ENCODE results near the gene TRIM46.

Gene TRIM46

DNA sequence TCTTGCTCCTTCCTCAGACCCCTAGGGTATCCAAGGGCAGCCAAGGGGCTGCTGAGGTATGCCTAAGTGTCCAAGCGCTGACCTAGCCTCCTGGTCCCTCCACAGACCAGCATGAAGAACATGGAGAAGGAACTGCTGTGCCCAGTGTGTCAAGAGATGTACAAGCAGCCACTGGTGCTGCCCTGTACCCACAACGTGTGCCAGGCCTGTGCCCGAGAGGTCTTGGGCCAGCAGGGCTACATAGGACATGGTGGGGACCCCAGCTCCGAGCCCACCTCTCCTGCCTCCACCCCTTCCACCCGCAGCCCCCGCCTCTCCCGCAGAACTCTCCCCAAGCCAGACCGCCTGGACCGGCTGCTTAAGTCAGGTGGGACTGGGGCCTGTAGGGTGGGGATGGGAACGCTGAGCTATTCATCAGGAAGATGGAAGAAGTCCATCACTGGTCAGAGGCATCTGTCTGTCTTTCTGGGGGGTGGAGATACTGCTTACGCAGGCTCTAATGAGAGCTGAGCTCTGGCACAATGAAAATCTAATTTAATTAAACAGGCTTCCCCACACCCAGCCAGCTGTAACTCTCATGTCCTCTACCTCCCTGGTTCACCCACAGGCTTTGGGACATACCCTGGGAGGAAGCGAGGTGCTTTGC is 1.8 kb downstream of the TRIM46 start:
- FAIRE-seq (no peak), DNase-seq (ENCODE audit: insufficient read length, low spot score) (no peak)
- no peak for TF ChIP-seq POLR2A (IDR thresholded peaks at IDR 0.05; ENCODE audit: low read depth, low read length)

DNA sequence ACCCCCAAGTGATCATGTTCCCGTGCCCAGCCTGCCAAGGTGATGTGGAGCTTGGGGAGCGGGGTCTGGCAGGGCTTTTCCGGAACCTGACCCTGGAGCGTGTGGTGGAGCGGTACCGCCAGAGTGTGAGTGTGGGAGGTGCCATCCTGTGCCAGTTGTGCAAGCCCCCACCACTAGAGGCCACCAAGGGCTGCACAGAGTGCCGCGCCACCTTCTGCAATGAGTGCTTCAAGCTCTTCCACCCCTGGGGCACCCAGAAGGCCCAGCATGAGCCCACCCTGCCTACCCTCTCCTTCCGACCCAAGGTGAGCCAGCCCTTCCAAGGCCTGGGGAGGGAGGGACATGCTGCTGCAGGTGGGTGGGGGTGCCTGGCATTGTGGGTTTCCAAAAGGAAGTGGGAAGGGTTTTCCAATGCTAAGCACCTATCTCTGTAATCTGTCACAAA is 2.3 kb downstream of the TRIM46 start:
- DNase-seq (ENCODE audit: insufficient read length, low spot score): no peak
- no peak for FAIRE-seq
- TF ChIP-seq POLR2A (IDR thresholded peaks at IDR 0.05; ENCODE audit: low read depth, low read length): no peak

DNA sequence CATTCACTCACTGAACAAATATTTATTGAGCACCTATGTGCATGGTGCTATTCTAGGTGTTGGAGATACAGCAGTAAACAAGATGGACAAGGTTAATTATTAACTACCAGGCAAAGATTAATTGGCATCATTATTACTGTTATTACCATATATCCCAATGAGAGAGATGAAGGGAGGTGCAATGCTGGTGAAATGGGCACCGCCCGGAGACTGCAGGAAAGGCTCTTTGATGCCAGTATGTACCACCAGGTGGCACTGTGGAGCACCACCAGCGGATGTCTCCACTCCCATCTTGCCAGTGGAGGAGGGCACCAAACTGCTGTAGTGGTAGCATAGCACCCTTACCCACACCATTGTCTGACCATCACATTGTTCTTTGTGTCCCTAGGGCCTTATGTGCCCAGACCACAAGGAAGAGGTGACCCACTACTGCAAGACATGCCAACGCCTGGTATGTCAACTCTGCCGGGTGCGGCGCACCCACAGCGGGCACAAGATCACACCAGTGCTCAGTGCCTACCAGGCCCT is 3.0 kb downstream of the TRIM46 start:
- DNase-seq (ENCODE audit: insufficient read length, low spot score): peak; percentile 95
- TF ChIP-seq POLR2A (IDR thresholded peaks at IDR 0.05; ENCODE audit: low read depth, low read length): peak; percentile 45; the same call in 1 of the 2 replicates
- peak; percentile 36 for FAIRE-seq

DNA sequence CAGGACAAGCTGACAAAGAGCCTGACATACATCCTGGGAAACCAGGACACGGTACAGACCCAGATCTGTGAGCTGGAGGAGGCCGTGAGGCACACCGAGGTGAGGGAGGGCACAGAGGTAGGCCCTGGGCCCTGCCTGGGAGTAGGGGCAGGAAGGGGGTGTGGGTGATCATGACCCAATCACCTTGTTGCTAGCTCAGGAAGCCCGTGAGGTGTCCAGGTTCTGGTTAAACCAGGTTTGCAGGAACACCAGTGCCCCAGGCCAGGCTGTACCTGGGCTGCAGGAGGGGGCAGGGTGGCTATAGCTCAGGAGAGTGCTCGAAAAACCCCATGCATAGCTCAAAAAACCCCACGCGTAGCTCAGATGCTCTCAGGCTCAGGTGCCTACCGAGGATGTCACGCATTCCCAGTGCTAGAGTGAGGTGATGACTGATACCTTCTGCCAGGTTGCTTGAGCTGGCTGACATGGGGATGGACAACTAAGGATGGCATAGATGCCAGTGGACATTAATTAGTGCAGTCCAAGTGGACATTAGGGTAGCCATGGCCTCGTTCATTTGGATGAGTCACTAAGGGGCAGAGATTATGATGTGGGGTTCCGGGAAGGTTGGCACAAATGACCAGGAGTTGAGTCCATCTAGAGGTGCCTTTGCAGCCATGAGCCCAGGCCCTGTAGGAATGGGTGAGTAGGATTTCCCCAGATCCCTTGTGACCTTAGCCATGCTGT is 3.7 kb downstream of the TRIM46 start:
- FAIRE-seq (no peak), DNase-seq (ENCODE audit: insufficient read length, low spot score) (no peak)
- no peak for TF ChIP-seq POLR2A (IDR thresholded peaks at IDR 0.05; ENCODE audit: low read depth, low read length)

DNA sequence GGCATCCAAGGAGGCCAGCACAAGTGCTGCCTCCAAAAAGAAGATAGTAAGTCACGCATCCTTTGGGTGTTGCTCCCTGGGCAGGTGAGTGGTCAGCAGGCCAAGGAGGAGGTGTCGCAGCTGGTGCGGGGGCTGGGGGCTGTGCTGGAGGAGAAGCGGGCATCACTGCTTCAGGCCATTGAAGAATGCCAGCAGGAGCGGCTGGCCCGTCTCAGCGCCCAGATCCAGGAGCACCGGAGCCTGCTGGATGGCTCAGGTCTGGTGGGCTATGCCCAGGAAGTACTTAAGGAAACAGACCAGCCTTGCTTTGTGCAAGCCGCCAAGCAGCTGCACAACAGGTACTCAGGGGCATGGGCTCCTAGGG is 4.3 kb downstream of the TRIM46 start:
- FAIRE-seq (no peak), DNase-seq (ENCODE audit: insufficient read length, low spot score) (no peak)
- no peak for TF ChIP-seq POLR2A (IDR thresholded peaks at IDR 0.05; ENCODE audit: low read depth, low read length)

DNA sequence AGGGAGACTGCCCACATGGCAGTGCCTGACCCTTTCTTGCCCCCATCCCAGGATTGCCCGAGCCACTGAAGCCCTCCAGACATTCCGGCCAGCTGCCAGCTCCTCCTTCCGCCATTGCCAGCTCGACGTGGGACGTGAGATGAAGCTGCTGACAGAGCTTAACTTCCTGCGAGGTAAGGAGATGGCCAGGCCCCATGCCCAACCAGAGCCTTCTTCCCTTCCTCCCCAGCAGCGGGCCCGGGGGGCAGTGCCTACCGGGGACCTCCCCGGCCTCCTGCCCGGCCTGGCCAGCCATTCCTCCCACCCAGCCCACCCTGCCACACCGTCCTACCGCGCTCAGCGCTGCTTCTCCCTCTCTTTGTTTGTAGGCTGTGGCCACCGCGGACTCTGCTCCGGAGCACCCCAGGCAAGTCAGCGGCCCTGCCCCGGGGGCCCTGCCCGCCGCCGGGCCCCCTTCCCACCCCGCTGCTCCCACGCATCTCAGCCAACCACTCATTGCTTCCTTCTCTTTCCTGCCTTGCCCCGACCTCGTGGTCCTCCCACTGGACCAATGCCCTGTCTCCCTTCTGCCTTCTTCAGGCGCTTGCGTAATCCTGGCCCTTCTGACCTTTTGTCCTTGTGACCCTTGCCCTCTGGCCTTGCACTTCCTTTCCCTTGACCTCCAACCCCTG is 4.9 kb downstream of the TRIM46 start:
- TF ChIP-seq POLR2A (IDR thresholded peaks at IDR 0.05; ENCODE audit: low read depth, low read length): no peak
- FAIRE-seq (no peak), DNase-seq (ENCODE audit: insufficient read length, low spot score) (no peak)

DNA sequence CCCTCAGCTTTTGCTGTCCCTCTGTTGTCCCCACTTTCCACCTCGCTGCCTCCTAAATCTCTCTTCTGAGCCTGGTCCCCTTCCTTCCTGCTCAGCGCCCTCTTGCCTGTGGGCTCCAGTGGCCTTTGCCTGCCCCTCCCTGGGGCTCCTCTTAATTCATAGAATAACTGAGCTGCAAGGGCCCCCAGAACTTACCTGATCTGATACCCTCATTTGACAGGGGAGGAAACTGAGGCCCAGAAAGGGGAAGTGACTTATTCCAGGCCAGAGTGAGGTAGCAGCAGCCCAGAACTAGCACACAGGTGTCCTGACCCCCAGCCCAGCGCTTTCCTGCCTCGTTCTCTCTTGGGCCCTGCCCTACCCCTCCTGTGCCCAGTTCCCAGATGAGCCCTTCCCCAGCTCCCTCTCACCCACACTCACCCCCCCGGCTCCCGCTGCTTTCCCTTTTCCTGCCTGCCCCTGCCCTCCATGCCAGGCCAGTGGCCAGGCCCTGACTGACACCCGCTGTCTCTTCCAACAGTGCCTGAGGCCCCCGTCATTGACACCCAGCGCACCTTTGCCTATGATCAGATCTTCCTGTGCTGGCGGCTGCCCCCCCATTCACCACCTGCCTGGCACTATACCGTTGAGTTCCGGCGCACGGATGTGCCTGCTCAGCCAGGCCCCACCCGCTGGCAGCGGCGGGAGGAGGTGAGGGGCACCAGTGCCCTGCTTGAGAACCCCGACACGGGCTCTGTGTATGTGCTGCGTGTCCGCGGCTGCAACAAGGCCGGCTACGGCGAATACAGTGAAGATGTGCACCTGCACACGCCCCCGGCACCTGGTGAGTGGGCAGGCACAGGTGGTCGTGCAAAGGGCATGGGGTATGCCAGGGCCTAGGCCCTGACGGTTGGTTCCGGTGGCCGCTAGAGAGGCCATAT is 5.7 kb downstream of the TRIM46 start:
- no peak for TF ChIP-seq POLR2A (IDR thresholded peaks at IDR 0.05; ENCODE audit: low read depth, low read length)
- no peak for FAIRE-seq
- DNase-seq (ENCODE audit: insufficient read length, low spot score): no peak

DNA sequence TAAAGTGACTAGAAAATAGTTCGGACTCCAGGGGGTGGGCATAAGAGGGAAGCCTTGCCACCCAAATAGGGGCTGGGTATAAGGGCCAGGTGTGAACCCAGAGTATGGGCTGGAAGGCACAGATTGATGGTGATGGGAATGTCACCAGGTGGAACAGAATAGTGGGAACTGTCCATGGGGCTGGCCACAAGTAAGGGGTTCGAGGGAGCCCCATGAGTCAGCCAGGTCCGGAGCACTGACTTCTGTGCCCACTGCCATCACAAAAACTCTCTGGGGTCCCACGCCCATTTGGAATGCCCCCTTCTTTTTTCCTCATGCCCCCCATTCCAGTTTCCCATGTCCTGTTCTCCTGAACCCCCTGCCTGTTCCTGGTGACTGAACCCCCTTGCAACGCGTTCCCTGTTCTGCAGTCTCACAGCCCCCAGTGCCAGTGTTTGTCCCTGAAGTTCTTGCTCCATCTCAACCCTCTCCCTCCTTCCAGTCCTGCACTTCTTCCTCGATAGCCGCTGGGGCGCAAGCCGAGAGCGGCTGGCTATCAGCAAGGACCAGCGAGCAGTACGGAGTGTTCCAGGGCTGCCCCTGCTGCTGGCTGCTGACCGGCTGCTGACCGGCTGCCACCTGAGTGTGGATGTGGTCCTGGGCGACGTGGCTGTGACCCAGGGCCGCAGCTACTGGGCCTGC is 7.9 kb downstream of the TRIM46 start:
- no peak for FAIRE-seq
- no peak for TF ChIP-seq POLR2A (IDR thresholded peaks at IDR 0.05; ENCODE audit: low read depth, low read length)
- DNase-seq (ENCODE audit: insufficient read length, low spot score): no peak

DNA sequence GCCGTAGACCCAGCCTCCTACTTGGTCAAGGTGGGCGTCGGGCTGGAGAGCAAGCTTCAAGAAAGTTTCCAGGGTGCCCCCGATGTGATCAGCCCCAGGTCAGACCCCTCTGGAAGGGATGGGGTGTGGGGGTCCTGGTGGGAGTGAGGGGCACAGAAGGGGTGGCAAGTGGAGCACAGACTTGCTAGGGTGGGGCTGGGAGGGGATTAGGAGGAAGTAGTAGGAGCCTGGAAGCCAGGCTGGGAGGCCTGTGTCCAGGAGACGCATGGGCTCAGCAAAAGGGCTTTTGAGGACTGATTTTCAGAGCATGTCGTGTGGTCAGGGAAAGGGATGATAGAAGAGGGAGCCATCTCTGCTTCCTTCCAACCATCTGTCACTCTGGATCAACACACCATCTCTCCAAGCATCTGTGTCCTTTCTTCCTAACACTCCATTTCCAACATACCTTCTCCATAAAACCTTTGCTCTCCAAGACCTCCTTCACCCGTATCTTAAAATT is 8.5 kb downstream of the TRIM46 start:
- no peak for TF ChIP-seq POLR2A (IDR thresholded peaks at IDR 0.05; ENCODE audit: low read depth, low read length)
- DNase-seq (ENCODE audit: insufficient read length, low spot score) (no peak), FAIRE-seq (no peak)

DNA sequence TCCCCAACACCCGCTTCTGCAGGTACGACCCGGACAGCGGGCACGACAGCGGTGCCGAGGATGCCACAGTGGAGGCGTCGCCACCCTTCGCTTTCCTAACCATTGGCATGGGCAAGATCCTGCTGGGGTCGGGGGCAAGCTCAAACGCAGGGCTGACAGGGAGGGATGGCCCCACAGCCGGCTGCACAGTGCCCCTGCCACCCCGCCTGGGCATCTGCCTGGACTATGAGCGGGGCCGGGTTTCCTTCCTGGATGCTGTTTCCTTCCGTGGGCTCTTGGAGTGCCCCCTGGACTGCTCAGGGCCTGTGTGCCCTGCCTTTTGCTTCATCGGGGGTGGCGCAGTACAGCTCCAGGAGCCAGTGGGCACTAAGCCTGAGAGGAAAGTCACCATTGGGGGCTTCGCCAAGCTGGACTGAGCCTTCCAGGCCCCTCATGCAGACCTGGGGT is 10.1 kb downstream of the TRIM46 start:
- DNase-seq (ENCODE audit: insufficient read length, low spot score) (no peak), FAIRE-seq (no peak)
- TF ChIP-seq POLR2A (IDR thresholded peaks at IDR 0.05; ENCODE audit: low read depth, low read length): no peak

DNA sequence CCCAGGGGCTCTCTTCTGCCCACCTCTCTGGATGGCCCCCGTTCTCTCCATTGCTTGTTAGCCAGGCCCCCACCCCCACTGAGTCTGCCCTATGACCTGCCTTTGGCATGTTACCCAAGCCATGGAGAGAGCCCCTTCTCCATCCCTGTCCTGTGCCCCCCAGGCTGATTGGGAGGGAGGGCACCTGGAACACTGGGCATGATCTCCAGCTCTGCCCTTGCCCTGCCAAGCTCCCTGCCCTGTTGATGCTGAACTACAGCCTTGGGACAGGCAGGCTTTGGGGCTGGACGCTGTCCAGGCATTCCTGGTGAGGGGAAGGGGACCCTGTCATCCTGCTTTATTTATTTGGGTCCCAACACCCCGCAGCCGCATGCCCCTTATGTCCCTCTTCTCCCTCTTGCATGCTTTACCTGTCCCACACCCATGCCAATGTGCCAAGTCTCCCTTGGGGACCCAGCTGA is 10.7 kb downstream of the TRIM46 start:
- DNase-seq (ENCODE audit: insufficient read length, low spot score): no peak
- TF ChIP-seq POLR2A (IDR thresholded peaks at IDR 0.05; ENCODE audit: low read depth, low read length): no peak
- no peak for FAIRE-seq

DNA sequence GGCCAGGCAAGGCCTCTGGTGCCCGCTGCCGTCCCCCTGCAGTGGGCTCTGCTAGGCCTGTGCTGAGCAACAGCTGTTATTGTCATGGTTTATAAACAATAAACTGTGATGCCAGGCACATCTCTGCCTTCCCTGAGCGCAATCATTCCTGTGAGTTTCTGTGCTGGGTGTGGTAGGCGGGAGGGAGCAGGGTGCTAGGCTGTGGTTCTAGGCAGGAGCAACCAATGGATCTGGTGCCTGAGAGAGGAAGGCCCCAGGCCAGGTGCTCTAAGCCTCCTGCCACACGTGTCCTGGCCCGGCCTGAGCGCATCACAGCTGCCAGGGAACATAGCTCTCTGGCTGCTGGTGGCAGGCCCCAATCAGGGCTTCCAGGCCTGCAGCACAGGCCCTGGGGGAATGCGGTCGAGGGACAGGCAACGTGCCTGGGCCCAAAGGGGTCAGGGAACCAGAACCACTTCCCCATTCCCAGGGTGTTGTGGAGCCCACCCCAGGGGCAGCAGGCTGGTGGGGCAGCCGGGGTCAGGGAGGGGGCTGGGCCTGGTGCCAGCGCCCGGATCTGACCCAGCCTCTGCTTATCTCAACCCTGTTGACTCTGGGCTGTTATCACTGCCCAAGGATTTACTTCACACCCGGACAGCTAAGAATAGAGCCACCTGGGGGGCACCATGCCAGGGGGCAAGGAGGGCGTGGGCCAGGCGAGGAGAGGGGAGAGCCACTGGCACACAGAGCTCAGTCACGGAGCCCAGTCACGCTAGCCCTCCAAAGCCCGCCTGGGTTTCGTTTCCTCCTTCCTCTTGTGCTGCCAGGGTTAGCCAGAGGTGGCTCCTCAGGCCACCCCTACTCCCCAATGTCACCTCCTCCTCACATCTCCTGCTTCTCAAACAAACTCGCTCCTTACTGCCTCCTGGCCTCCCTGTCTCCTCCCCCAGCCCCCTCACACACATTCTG is 11.5 kb downstream of the TRIM46 start:
- DNase-seq (ENCODE audit: insufficient read length, low spot score): no peak
- no peak for FAIRE-seq

More for the DNA sequence above, 11.5 kb downstream of the TRIM46 start:
- no peak for TF ChIP-seq POLR2A (IDR thresholded peaks at IDR 0.05; ENCODE audit: low read depth, low read length)
